Astrocyte (in vitro differentiated cells and primary cell): ENCODE results near the gene CTTN. TPM values are rescaled to one million over a fixed set of nuclear protein-coding genes. Genes with fewer than 3 reads are reported as not detected.
A peak's percentile ranks its signal among the peaks of the same experiment; 100 is the strongest.

Experiments used
- DNase-seq: peaks from one replicate; pipeline ENCODE4 v3.0.0-alpha.2; 2010; ENCODE audit warnings: low read depth
- FAIRE-seq: peaks from 2 replicates; lab custom pipeline; 2011; peaks lifted over from hg19 to GRCh38; lab: Jason Lieb, UNC
- H2AFZ ChIP-seq: 2 replicates; pipeline ENCODE4 v1.6.0; 2012; ENCODE audit warnings: low read depth, low read length, inconsistent platforms
- H3K27ac ChIP-seq: 2 replicates; pipeline ENCODE4 v1.5.1; 2011; ENCODE audit warnings: low read depth, low read length, inconsistent platforms
- H3K27me3 ChIP-seq: 2 replicates; pipeline ENCODE4 v1.6.0; 2011; ENCODE audit warnings: low read length, inconsistent platforms; ENCODE audit not compliant: insufficient read depth
- H3K36me3 ChIP-seq: 2 replicates; pipeline ENCODE4 v1.5.1; 2011; ENCODE audit warnings: low read length, inconsistent platforms; ENCODE audit not compliant: insufficient read depth
- H3K4me1 ChIP-seq: 2 replicates; pipeline ENCODE4 v1.5.1; 2011; ENCODE audit warnings: low read length, inconsistent platforms; ENCODE audit not compliant: insufficient read depth
- H3K4me2 ChIP-seq: 2 replicates; pipeline ENCODE4 v1.6.0; 2012; ENCODE audit warnings: low read length, inconsistent platforms
- H3K4me3 ChIP-seq: 2 replicates; pipeline ENCODE4 v1.5.1; 2011; ENCODE audit warnings: low read depth, mild to moderate bottlenecking, low read length, inconsistent platforms; ENCODE audit not compliant: insufficient read depth
- H3K79me2 ChIP-seq: 2 replicates; pipeline ENCODE4 v1.6.0; 2012; ENCODE audit warnings: mild to moderate bottlenecking, low read length, inconsistent platforms; ENCODE audit not compliant: insufficient read depth
- H3K9ac ChIP-seq: 2 replicates; pipeline ENCODE4 v1.6.0; 2012; ENCODE audit warnings: mild to moderate bottlenecking, low read length, inconsistent platforms
- H3K9me3 ChIP-seq: 2 replicates; pipeline ENCODE4 v1.5.1; 2012; ENCODE audit warnings: low read depth, mild to moderate bottlenecking, low read length, inconsistent platforms; ENCODE audit not compliant: insufficient read depth
- H4K20me1 ChIP-seq: 2 replicates; pipeline ENCODE4 v1.6.0; 2012; ENCODE audit warnings: low read length, inconsistent platforms; ENCODE audit not compliant: insufficient read depth
- H3K27ac Mint-ChIP-seq: one replicate; pipeline ENCODE4 v1.8.0; 2021; ENCODE audit warnings: mild to moderate bottlenecking, mixed read lengths; ENCODE audit not compliant: unreplicated experiment
- H3K27me3 Mint-ChIP-seq: one replicate; pipeline ENCODE4 v1.8.0; 2021; ENCODE audit warnings: low read depth, mixed read lengths; ENCODE audit not compliant: unreplicated experiment
- H3K36me3 Mint-ChIP-seq: one replicate; pipeline ENCODE4 v1.8.0; 2021; ENCODE audit warnings: low read depth, mixed read lengths; ENCODE audit not compliant: unreplicated experiment
- H3K4me1 Mint-ChIP-seq: one replicate; pipeline ENCODE4 v1.8.0; 2021; ENCODE audit warnings: low read depth, mixed read lengths; ENCODE audit not compliant: unreplicated experiment
- H3K4me3 Mint-ChIP-seq: one replicate; pipeline ENCODE4 v1.8.0; 2021; ENCODE audit warnings: mild to moderate bottlenecking, moderate library complexity, mixed read lengths; ENCODE audit not compliant: unreplicated experiment
- H3K9me3 Mint-ChIP-seq: one replicate; pipeline ENCODE4 v1.8.0; 2021; ENCODE audit warnings: mild to moderate bottlenecking, mixed read lengths; ENCODE audit not compliant: unreplicated experiment
- CTCF ChIP-seq: IDR thresholded peaks from 2 replicates; pipeline ENCODE4 v1.5.1; 2011; ENCODE audit warnings: low read depth, mild to moderate bottlenecking, inconsistent platforms, low read length, moderate library complexity; ENCODE audit not compliant: insufficient read depth
- EZH2 ChIP-seq: IDR thresholded peaks from 2 replicates; pipeline ENCODE4 v1.6.1; 2012; ENCODE audit warnings: mild to moderate bottlenecking, low read length, inconsistent platforms; ENCODE audit not compliant: insufficient read depth
- total RNA-seq: library from RNA; stranded (reverse); gene quantifications from 2 replicates; pipeline ENCODE4 v1.2.1, GENCODE V29; 2021

CTTN gene
- total RNA-seq, 1 donor from 2014 or later, result 344 TPM

DNA sequence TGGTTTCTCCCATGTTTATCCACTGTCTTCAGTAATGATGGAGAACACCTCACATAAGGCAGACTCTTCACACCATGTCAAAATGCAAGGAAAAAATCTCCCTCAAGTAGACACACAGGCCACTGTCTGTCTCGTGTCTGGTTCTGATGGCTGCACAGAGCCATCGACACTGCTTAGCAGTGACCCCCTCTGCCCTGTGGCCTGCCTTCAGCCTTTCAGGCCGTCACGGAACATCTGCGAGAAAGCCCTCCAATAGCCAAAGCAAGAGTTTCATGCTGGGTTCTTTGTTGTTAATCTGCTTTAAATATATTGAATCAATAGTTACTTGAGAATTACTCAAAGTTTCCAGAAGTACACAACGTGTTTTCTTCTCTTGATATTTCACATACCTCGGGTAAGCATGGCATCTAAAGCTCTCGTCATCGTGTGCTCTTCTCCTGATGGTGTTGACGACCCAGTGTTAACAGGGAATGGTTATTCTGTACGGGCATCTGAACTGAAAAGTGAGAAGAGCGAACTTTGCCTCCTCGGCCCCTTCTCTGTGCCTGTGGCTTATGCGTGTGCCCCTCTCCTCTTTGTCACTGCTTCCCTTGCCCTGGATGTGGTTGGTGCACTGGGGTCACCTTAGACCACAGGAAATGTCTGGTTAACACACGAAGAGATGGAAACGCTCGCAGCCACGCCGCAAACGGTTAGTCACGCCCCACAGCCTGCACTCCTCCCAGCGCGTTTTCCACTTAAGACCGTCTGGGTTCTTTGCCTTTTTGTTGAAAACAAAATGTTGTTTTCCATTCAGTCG, 33.4 kb upstream of the CTTN start:
- no peaks in the 10 kb centered on the region for H3K4me1 ChIP-seq
- H3K79me2 ChIP-seq, result no peaks in the 10 kb centered on the region
- FAIRE-seq (no peak), DNase-seq (no peak)
- TF ChIP-seq CTCF, result no peak
- no peak for TF ChIP-seq EZH2
- H3K4me3 ChIP-seq, result no peak overlapping the region
- peaks cover 24% of the 10 kb centered on the region for H3K36me3 ChIP-seq
- no peaks in the 10 kb centered on the region for H3K9me3 ChIP-seq
- H2AFZ ChIP-seq, result no peak overlapping the region
- Mint-ChIP-seq H3K9me3 (no peaks in the 10 kb centered on the region), H3K4me1 (peaks cover 2% of the 10 kb centered on the region), H3K4me3 (no peak overlapping the region), H3K27me3 (no peaks in the 10 kb centered on the region), H3K27ac (no peak overlapping the region), H3K36me3 (peaks cover 26% of the 10 kb centered on the region)
- H3K27me3 ChIP-seq, result no peaks in the 10 kb centered on the region
- H4K20me1 ChIP-seq, result peaks cover 24% of the 10 kb centered on the region
- no peak overlapping the region for H3K9ac ChIP-seq
- no peak overlapping the region for H3K4me2 ChIP-seq
- peak overlapping the region; percentile 12 for H3K27ac ChIP-seq

DNA sequence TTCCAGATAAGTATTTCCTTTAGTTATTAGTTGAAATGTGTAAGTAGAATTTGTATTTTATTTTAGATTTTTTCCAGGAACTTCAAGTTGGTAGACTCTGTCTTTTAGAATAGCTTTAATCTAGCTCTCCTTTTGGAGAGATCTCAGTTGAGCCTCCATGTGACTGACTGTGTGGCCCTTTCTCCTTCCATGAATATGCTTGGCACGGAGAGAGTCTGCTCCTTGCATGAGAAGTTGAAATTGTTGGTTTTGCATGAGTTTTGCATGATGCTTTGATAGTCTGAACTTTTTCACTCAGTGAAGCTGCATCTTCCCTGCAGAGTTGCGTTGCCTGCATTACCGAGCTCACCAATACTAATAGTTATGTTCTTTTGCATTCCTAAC, 32.8 kb upstream of the CTTN start:
- no peak for FAIRE-seq
- H3K36me3 ChIP-seq, result peaks cover 23% of the 10 kb centered on the region
- Mint-ChIP-seq H3K27me3 (no peaks in the 10 kb centered on the region), H3K36me3 (peaks cover 28% of the 10 kb centered on the region), H3K27ac (no peak overlapping the region), H3K4me3 (no peak overlapping the region), H3K9me3 (no peaks in the 10 kb centered on the region), H3K4me1 (peaks cover 2% of the 10 kb centered on the region)
- no peak overlapping the region for H3K4me2 ChIP-seq
- H3K27ac ChIP-seq, result no peak overlapping the region
- no peaks in the 10 kb centered on the region for H3K9me3 ChIP-seq
- no peak overlapping the region for H3K9ac ChIP-seq
- no peak overlapping the region for H2AFZ ChIP-seq
- peaks cover 1% of the 10 kb centered on the region for H3K79me2 ChIP-seq
- H4K20me1 ChIP-seq, result peaks cover 22% of the 10 kb centered on the region
- H3K4me1 ChIP-seq, result no peaks in the 10 kb centered on the region
- TF ChIP-seq EZH2, result no peak
- TF ChIP-seq CTCF, result no peak
- no peak for DNase-seq
- no peak overlapping the region for H3K4me3 ChIP-seq
- H3K27me3 ChIP-seq, result no peaks in the 10 kb centered on the region

- Histone ChIP-seq H3K79me2 (peaks cover 10% of the 10 kb centered on the region), H3K27me3 (no peaks in the 10 kb centered on the region), H2AFZ (no peak overlapping the region), H3K36me3 (peaks cover 21% of the 10 kb centered on the region), H3K4me1 (no peaks in the 10 kb centered on the region), H4K20me1 (peaks cover 26% of the 10 kb centered on the region), H3K9ac (no peak overlapping the region), H3K4me2 (no peak overlapping the region), H3K4me3 (no peak overlapping the region), H3K27ac (no peak overlapping the region), H3K9me3 (no peaks in the 10 kb centered on the region)
- DNase-seq (peak; percentile 59), FAIRE-seq (no peak)
- Mint-ChIP-seq H3K9me3 (no peaks in the 10 kb centered on the region), H3K36me3 (peaks cover 22% of the 10 kb centered on the region), H3K4me1 (peaks cover 2% of the 10 kb centered on the region), H3K4me3 (no peak overlapping the region), H3K27ac (no peak overlapping the region), H3K27me3 (no peaks in the 10 kb centered on the region)
- TF ChIP-seq EZH2 (no peak), CTCF (no peak)
Measured at GRCh38 chr11:70367071-70367470, 31.3 kb upstream of the CTTN start.
